Lung (tissue), 12 donors: Measurements from ENCODE around the gene RARG. TPM values are rescaled to one million over a fixed set of nuclear protein-coding genes. Genes with fewer than 3 reads are reported as not detected.
"Not testable (repeated sequence)": the region's sequence is repeated elsewhere in the genome, so short reads cannot be mapped to it uniquely, and the experiment has no call there.

ENCODE experiments used
- ATAC-seq: fragments of 200-7000 bp; cut with Tn5 transposase; one replicate; pipeline ENCODE4 v1.9.1; 2020; ENCODE audit warnings: moderate number of reproducible peaks; ENCODE audit not compliant: insufficient read depth, low FRiP score
- DNase-seq, 3 donors: peaks; one replicate each; pipeline ENCODE4 v3.0.0-alpha.2; 2013 to 2017
- H3K27ac ChIP-seq, 2 donors: one replicate each; pipeline ENCODE4 v1.5.1; 2013; ENCODE audit warnings: mild to moderate bottlenecking in 2 of 2, moderate library complexity in 2 of 2, control low read depth in 1 of 2, inconsistent platforms in 1 of 2, low read depth in 1 of 2, low read length in 1 of 2
- H3K27me3 ChIP-seq, 3 donors: one replicate each; pipeline ENCODE4 v1.5.1; 2013; ENCODE audit warnings: low read length in 2 of 3; ENCODE audit not compliant: control insufficient read depth in 3 of 3, insufficient read depth in 3 of 3
- H3K36me3 ChIP-seq, 4 donors: one replicate each; pipeline ENCODE4 v1.5.1; 2013; ENCODE audit warnings: low read length in 4 of 4, mild to moderate bottlenecking in 1 of 4, moderate library complexity in 1 of 4; ENCODE audit not compliant: control insufficient read depth in 4 of 4, insufficient read depth in 4 of 4
- H3K4me1 ChIP-seq, 5 donors: one replicate each; pipeline ENCODE4 v1.5.1; 2013; ENCODE audit warnings: low read length in 5 of 5, mild to moderate bottlenecking in 2 of 5, moderate library complexity in 1 of 5; ENCODE audit not compliant: control insufficient read depth in 5 of 5, insufficient read depth in 5 of 5
- H3K4me3 ChIP-seq: one replicate; pipeline ENCODE4 v1.5.1; 2013; ENCODE audit warnings: mild to moderate bottlenecking, control low read depth, moderate library complexity
- H3K9ac ChIP-seq, 2 donors: one replicate each; pipeline ENCODE4 v1.5.1; 2013; ENCODE audit warnings: low read length in 2 of 2, control low read depth in 1 of 2; ENCODE audit not compliant: insufficient read depth in 1 of 2
- H3K9me3 ChIP-seq, 4 donors: one replicate each; pipeline ENCODE4 v1.5.1; 2013; ENCODE audit warnings: low read length in 3 of 4, mild to moderate bottlenecking in 1 of 4, moderate library complexity in 1 of 4; ENCODE audit not compliant: control insufficient read depth in 4 of 4, insufficient read depth in 3 of 4
- WGBS, 2 donors: extraction: QIAGEN DNeasy Blood & Tissue Kit; methylation state at CpG; one replicate each; pipeline ENCODE4 v1.1.7; 2013; 5-methylcytosine and 5-hydroxymethylcytosine counted together
- polyA plus RNA-seq, 2 donors: library from polyadenylated mRNA; stranded (reverse); fragments of 200-250 nt; gene quantifications; one replicate each; pipeline ENCODE4 v1.2.1, GENCODE V29; 2013
- total RNA-seq, 2 donors: library from RNA; depleted of rRNA in 1 of 2; stranded (reverse); fragments of >200 nt in 1 of 2; gene quantifications; one replicate each; pipeline ENCODE4 v1.2.1, GENCODE V29; 2014 to 2021
- TF ChIP-seq, protein P1 (sequence below): IDR thresholded peaks from 2 replicates; pipeline ENCODE4 v1.5.1; 2012; ENCODE audit warnings: mild to moderate bottlenecking; ENCODE audit errors: control extremely low read depth, extremely low read depth
- donor health status: control.
- donor health status: control.
- donor health status: Bipolar disorder and iron deficiency.
- donor health status: healthy.
- donor health status: DM: yes; HTN: yes; CAD: no.

The RARG gene
- total and polyA plus RNA-seq, 4 donors: 12.0 to 29.7 (median 21.0) TPM

GRCh38 chr12:53204351-53204750, 27.7 kb downstream of the RARG start:
- Histone ChIP-seq H3K27me3 (no peaks in the 10 kb centered on the region), H3K4me3 (no peak overlapping the region), H3K9ac (no peak overlapping the region), H3K27ac (no peak overlapping the region), H3K4me1 (peaks cover 0 to 9% (median 0%) of the 10 kb centered on the region in 5 donors), H3K36me3 (no peaks in the 10 kb centered on the region), H3K9me3 (no peaks in the 10 kb centered on the region)
- 100% methylated on average over 1 of the region's 1 CpG for WGBS, 2 donors
- ATAC-seq (no peak), DNase-seq (no peak)
- TF ChIP-seq, protein P1, sequence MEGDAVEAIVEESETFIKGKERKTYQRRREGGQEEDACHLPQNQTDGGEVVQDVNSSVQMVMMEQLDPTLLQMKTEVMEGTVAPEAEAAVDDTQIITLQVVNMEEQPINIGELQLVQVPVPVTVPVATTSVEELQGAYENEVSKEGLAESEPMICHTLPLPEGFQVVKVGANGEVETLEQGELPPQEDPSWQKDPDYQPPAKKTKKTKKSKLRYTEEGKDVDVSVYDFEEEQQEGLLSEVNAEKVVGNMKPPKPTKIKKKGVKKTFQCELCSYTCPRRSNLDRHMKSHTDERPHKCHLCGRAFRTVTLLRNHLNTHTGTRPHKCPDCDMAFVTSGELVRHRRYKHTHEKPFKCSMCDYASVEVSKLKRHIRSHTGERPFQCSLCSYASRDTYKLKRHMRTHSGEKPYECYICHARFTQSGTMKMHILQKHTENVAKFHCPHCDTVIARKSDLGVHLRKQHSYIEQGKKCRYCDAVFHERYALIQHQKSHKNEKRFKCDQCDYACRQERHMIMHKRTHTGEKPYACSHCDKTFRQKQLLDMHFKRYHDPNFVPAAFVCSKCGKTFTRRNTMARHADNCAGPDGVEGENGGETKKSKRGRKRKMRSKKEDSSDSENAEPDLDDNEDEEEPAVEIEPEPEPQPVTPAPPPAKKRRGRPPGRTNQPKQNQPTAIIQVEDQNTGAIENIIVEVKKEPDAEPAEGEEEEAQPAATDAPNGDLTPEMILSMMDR: no peak

- not testable (repeated sequence) for DNase-seq, H3K9me3 ChIP-seq, H3K9ac ChIP-seq, H3K36me3 ChIP-seq, H3K27me3 ChIP-seq, H3K27ac ChIP-seq, H3K4me3 ChIP-seq, ATAC-seq
- H3K4me1 ChIP-seq: peaks cover 0 to 10% (median 0%) of the 10 kb centered on the region in 5 donors
- WGBS, 2 donors: 93 to 94% methylated on average over 7 of the region's 7 CpGs
Measured at GRCh38 chr12:53202316-53202715, 29.7 kb downstream of the RARG start.

- no peaks in the 10 kb centered on the region for H3K9me3 ChIP-seq
- peaks cover 0 to 10% (median 0%) of the 10 kb centered on the region in 5 donors for H3K4me1 ChIP-seq
- ATAC-seq: no peak
- no peak overlapping the region for H3K4me3 ChIP-seq
- DNase-seq: no peak
- WGBS, 2 donors: 93 to 98% methylated on average over 4 of the region's 4 CpGs
- TF ChIP-seq, protein P1: no peak
- H3K9ac ChIP-seq: no peak overlapping the region
- no peaks in the 10 kb centered on the region for H3K36me3 ChIP-seq
- no peak overlapping the region for H3K27ac ChIP-seq
- no peaks in the 10 kb centered on the region for H3K27me3 ChIP-seq
Measured at GRCh38 chr12:53201639-53202038, 30.4 kb downstream of the RARG start.

- 50 to 63% methylated on average over 1 of the region's 1 CpG for WGBS, 2 donors
Measured at GRCh38 chr12:53201177-53201541, 30.9 kb downstream of the RARG start.

More at GRCh38 chr12:53201177-53201541, 30.9 kb downstream of the RARG start:
- TF ChIP-seq, protein P1: no peak
- Histone ChIP-seq H3K9ac (no peak overlapping the region), H3K27me3 (no peaks in the 10 kb centered on the region), H3K36me3 (no peaks in the 10 kb centered on the region), H3K9me3 (no peaks in the 10 kb centered on the region), H3K4me1 (peaks cover 0 to 13% (median 0%) of the 10 kb centered on the region in 5 donors), H3K4me3 (no peak overlapping the region), H3K27ac (no peak overlapping the region)
- DNase-seq: no peak
- ATAC-seq: no peak
